ENCODE results near the gene DOCK11.

GRCh38 chrX:118702741-118703140 is 207.1 kb downstream of the DOCK11 start:
- TF ChIP-seq EZH2 (IDR thresholded peaks at IDR 0.05; ENCODE audit: borderline replicate concordance) (no peak), CTCF (IDR thresholded peaks at IDR 0.05; ENCODE audit: poor library complexity) (no peak)

All from hepatocyte (in vitro differentiated cells).